HCT116 (cell line): Measurements from ENCODE around the gene RUNX1. TPM values are rescaled to one million over a fixed set of nuclear protein-coding genes. Genes with fewer than 3 reads are reported as not detected.

Experiments used
- ATAC-seq: fragments of 200-7000 bp; cut with Tn5 transposase; 2 replicates; pipeline ENCODE4 v1.9.1; 2020; ENCODE audit warnings: mild to moderate bottlenecking, moderate library complexity
- BruUV-seq: library from RNA; stranded (reverse); fragments of 400-500 nt; replicated peaks from 2 replicates; lab custom pipeline; 2021; lab: Mats Ljungman, UMichigan
- CTCF ChIA-PET: fragments of 300-600 bp; sonication (Branson Sonifier 250); formaldehyde crosslinking; loops from one replicate; lab custom pipeline; 2021; ENCODE audit warnings: antibody characterized with exemption; lab: Charles Lee
- POLR2A ChIA-PET: fragments of 300-600, 350-600 bp; sonication (Branson Sonifier 250); formaldehyde crosslinking; loops from one replicate; lab custom pipeline; 2021; ENCODE audit warnings: antibody characterized with exemption; lab: Charles Lee
- RAD21 ChIA-PET, 2 experiments: fragments of 300-600 bp; sonication (Branson Sonifier 250); formaldehyde crosslinking; loops; one replicate each; lab custom pipeline; 2023; ENCODE audit warnings: low total read pairs in 2 of 2; ENCODE audit not compliant: uncharacterized antibody in 2 of 2, unreplicated experiment in 2 of 2, low non-redundant PET in 1 of 2; lab: Charles Lee
- DNase-seq: peaks from one replicate; pipeline ENCODE4 v3.0.0-alpha.2; 2010; ENCODE audit warnings: low read depth, low spot score
- H2AFZ ChIP-seq: fragments of 200-600 bp; shearing (Covaris generic), sonication (generic); 2 replicates; pipeline ENCODE4 v1.6.1; 2017; ENCODE audit warnings: low read depth, mixed run types, mixed read lengths, antibody characterized with exemption, low read length; ENCODE audit not compliant: poor library complexity, severe bottlenecking
- H3K27ac ChIP-seq: 2 replicates; pipeline ENCODE4 v1.5.1; 2012; ENCODE audit warnings: low read depth, low read length
- H3K27me3 ChIP-seq: fragments of 200-600 bp; sonication (generic); 2 replicates; pipeline ENCODE4 v1.6.1; 2016; ENCODE audit warnings: mixed run types, low read length, mixed read lengths; ENCODE audit not compliant: insufficient read depth
- H3K36me3 ChIP-seq, 2 experiments: fragments of 200-500 bp in 1 of 2; fragments of 200-600 bp in 1 of 2; sonication (Bioruptor generic) in 1 of 2; sonication (generic) in 1 of 2; 2 replicates each; pipeline versions ENCODE4 v1.5.1 to v1.6.1; 2014 to 2016; ENCODE audit warnings: low read length in 2 of 2, inconsistent platforms in 1 of 2, mixed read lengths in 1 of 2, mixed run types in 1 of 2; ENCODE audit not compliant: insufficient read depth in 2 of 2, control insufficient read depth in 1 of 2
- H3K4me1 ChIP-seq, 2 experiments: fragments of 200-600 bp in 1 of 2; sonication (generic) in 1 of 2; 2 replicates each; pipeline versions ENCODE4 v1.5.1 to v1.6.1; 2012 to 2017; ENCODE audit warnings: low read length in 2 of 2, inconsistent platforms in 1 of 2, mild to moderate bottlenecking in 1 of 2, mixed read lengths in 1 of 2, mixed run types in 1 of 2, moderate library complexity in 1 of 2; ENCODE audit not compliant: insufficient read depth in 2 of 2, control insufficient read depth in 1 of 2
- H3K4me2 ChIP-seq: fragments of 200-600 bp; sonication (generic); 2 replicates; pipeline ENCODE4 v1.6.1; 2017; ENCODE audit warnings: mixed run types, low read length, mixed read lengths
- H3K4me3 ChIP-seq, 2 experiments: fragments of 200-600 bp in 1 of 2; sonication (generic) in 1 of 2; replicated peaks in 1 of 2; 2 replicates each; pipeline ENCODE4 v1.5.1; 2011 to 2016; ENCODE audit warnings: low read length in 2 of 2, control low read depth in 1 of 2, low read depth in 1 of 2, mild to moderate bottlenecking in 1 of 2, mixed read lengths in 1 of 2, mixed run types in 1 of 2
- H3K79me2 ChIP-seq: fragments of 200-600 bp; sonication (generic); 2 replicates; pipeline ENCODE4 v1.6.1; 2017; ENCODE audit warnings: mild to moderate bottlenecking, mixed run types, low read length, moderate library complexity, mixed read lengths; ENCODE audit not compliant: insufficient read depth
- H3K9ac ChIP-seq: fragments of 200-600 bp; sonication (generic); 2 replicates; pipeline ENCODE4 v1.6.1; 2016; ENCODE audit warnings: low read length, mixed read lengths
- H3K9me2 ChIP-seq: fragments of 200-600 bp; sonication (generic), shearing (Covaris generic); 2 replicates; pipeline ENCODE4 v1.6.1; 2017; ENCODE audit warnings: mixed run types, mild to moderate bottlenecking, moderate library complexity; ENCODE audit not compliant: insufficient read depth
- H3K9me3 ChIP-seq, 2 experiments: fragments of 200-500 bp in 1 of 2; fragments of 200-600 bp in 1 of 2; sonication (Bioruptor generic) in 1 of 2; sonication (generic) in 1 of 2; 2 replicates each; pipeline ENCODE4 v1.6.1; 2014 to 2017; ENCODE audit warnings: low read length in 2 of 2, mixed read lengths in 2 of 2, inconsistent platforms in 1 of 2, low read depth in 1 of 2, mild to moderate bottlenecking in 1 of 2, mixed run types in 1 of 2, moderate library complexity in 1 of 2; ENCODE audit not compliant: control insufficient read depth in 1 of 2, insufficient read depth in 1 of 2
- H4K20me1 ChIP-seq: fragments of 200-600 bp; sonication (generic), shearing (Covaris generic); 2 replicates; pipeline ENCODE4 v1.6.1; 2017; ENCODE audit warnings: mixed run types, mild to moderate bottlenecking, moderate library complexity; ENCODE audit not compliant: insufficient read depth
- ELF1 ChIP-seq: IDR thresholded peaks from 2 replicates; pipeline ENCODE4 v1.6.1; 2012; ENCODE audit warnings: low read depth, borderline replicate concordance
- SIN3A ChIP-seq: IDR thresholded peaks from 2 replicates; pipeline ENCODE4 v1.6.1; 2012; ENCODE audit warnings: low read depth
- YY1 ChIP-seq: IDR thresholded peaks from 2 replicates; pipeline ENCODE4 v1.6.1; 2011; ENCODE audit warnings: low read length, low read depth, moderate library complexity, mild to moderate bottlenecking; ENCODE audit not compliant: insufficient replicate concordance; ENCODE audit errors: extremely low read depth
- ZNF274 ChIP-seq: fragments of 200-500 bp; sonication (Bioruptor generic); IDR thresholded peaks from 2 replicates; pipeline ENCODE4 v1.6.1; 2014; ENCODE audit warnings: mild to moderate bottlenecking, low read depth, low read length, inconsistent platforms
- intact Hi-C: fragments of 100-400 bp; cut with micrococcal nuclease; formaldehyde crosslinking; loops from 2 replicates; pipeline ENCODE4 v1.10.0; 2022
- total RNA-seq: library from RNA; stranded (reverse); gene quantifications from one replicate; pipeline ENCODE4 v1.2.1, GENCODE V29; 2021; ENCODE audit not compliant: unreplicated experiment
- TF ChIP-seq, protein P1 (sequence below), 3 experiments: fragments of 200-600 bp in 1 of 3; sonication (generic) in 1 of 3; IDR thresholded peaks in 2 of 3; conservative IDR thresholded peaks in 1 of 3; 2 replicates each; pipeline ENCODE4 v1.5.1; 2012 to 2017; ENCODE audit warnings: low read depth in 2 of 3, low read length in 2 of 3, antibody characterized with exemption in 1 of 3, borderline replicate concordance in 1 of 3, control low read depth in 1 of 3, mild to moderate bottlenecking in 1 of 3, mixed read lengths in 1 of 3, mixed run types in 1 of 3, moderate library complexity in 1 of 3; ENCODE audit not compliant: insufficient read depth in 1 of 3
- TF ChIP-seq, protein P2 (sequence below): IDR thresholded peaks from 2 replicates; pipeline ENCODE4 v1.6.1; 2012
- TF ChIP-seq, protein P3 (sequence below): IDR thresholded peaks from 2 replicates; pipeline ENCODE4 v1.6.1; 2011; ENCODE audit warnings: mild to moderate bottlenecking, low read length, moderate library complexity; ENCODE audit not compliant: insufficient replicate concordance; ENCODE audit errors: extremely low read depth

The RUNX1 gene
- total RNA-seq, 1 experiment from 2014 or later, result 33.5 TPM

DNA sequence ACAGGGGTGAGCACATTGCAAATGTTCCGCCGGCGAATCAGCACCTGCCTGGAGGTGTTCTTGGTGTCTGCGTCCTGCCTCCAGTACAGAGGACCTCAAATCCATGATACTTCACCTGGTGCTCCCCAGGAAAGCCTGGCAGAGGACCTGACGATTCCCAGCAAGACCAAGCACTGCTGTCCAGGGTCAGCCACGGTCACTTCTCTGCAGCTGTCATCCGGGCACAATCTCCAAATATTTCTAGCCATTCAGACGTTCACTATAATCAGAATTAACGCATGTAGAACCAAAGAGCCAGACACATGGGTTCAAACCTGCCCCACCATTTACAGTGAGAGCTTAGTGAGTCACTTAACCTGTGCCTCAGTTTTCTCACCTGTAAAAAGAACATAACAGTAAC lies 305.8 kb downstream of the RUNX1 start:
- Histone ChIP-seq H3K4me1 (peaks cover 7 to 18% of the 10 kb centered on the region in 2 experiments; a peak in 3 of 4 replicates), H3K9me2 (no peaks in the 10 kb centered on the region), H3K36me3 (no peaks in the 10 kb centered on the region), H3K4me2 (peak overlapping the region; percentile 41), H3K27ac (no peak overlapping the region), H3K9me3 (no peaks in the 10 kb centered on the region), H4K20me1 (no peaks in the 10 kb centered on the region), H3K79me2 (no peaks in the 10 kb centered on the region), H3K27me3 (no peaks in the 10 kb centered on the region; the same call in 1 of the 2 replicates), H3K4me3 (no peak overlapping the region), H3K9ac (no peak overlapping the region), H2AFZ (no peak overlapping the region)
- ChIA-PET POLR2A (no interaction called here), CTCF (interaction anchor here (1.3 to 1.4 kb wide), 2 partner anchors 146 to 1097 kb away, joined by 4 to 5 read pairs; no protein-coding TSS in a partner anchor), RAD21 (no interaction called here)
- no peak for ATAC-seq
- intact Hi-C loops, result no loop called here
- DNase-seq, result no peak
- TF ChIP-seq, protein P1, sequence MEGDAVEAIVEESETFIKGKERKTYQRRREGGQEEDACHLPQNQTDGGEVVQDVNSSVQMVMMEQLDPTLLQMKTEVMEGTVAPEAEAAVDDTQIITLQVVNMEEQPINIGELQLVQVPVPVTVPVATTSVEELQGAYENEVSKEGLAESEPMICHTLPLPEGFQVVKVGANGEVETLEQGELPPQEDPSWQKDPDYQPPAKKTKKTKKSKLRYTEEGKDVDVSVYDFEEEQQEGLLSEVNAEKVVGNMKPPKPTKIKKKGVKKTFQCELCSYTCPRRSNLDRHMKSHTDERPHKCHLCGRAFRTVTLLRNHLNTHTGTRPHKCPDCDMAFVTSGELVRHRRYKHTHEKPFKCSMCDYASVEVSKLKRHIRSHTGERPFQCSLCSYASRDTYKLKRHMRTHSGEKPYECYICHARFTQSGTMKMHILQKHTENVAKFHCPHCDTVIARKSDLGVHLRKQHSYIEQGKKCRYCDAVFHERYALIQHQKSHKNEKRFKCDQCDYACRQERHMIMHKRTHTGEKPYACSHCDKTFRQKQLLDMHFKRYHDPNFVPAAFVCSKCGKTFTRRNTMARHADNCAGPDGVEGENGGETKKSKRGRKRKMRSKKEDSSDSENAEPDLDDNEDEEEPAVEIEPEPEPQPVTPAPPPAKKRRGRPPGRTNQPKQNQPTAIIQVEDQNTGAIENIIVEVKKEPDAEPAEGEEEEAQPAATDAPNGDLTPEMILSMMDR (IDR thresholded peaks at IDR 0.05 in 2 of 3, conservative IDR thresholded peaks at IDR 0.05 in 1 of 3; ENCODE audit: borderline replicate concordance in 1 of 3, insufficient read depth in 1 of 3, low read depth in 2 of 3, low read length in 2 of 3), result no peak
- TF ChIP-seq ZNF274 (no peak), SIN3A (no peak), ELF1 (no peak), YY1 (no peak)
- TF ChIP-seq, protein P2, sequence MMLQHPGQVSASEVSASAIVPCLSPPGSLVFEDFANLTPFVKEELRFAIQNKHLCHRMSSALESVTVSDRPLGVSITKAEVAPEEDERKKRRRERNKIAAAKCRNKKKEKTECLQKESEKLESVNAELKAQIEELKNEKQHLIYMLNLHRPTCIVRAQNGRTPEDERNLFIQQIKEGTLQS, result no peak
- TF ChIP-seq, protein P3, sequence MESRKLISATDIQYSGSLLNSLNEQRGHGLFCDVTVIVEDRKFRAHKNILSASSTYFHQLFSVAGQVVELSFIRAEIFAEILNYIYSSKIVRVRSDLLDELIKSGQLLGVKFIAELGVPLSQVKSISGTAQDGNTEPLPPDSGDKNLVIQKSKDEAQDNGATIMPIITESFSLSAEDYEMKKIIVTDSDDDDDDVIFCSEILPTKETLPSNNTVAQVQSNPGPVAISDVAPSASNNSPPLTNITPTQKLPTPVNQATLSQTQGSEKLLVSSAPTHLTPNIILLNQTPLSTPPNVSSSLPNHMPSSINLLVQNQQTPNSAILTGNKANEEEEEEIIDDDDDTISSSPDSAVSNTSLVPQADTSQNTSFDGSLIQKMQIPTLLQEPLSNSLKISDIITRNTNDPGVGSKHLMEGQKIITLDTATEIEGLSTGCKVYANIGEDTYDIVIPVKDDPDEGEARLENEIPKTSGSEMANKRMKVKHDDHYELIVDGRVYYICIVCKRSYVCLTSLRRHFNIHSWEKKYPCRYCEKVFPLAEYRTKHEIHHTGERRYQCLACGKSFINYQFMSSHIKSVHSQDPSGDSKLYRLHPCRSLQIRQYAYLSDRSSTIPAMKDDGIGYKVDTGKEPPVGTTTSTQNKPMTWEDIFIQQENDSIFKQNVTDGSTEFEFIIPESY, result no peak
- BruUV-seq, result no TSS peak
